GM12878 (cell line): ENCODE results near the gene CELSR1.

Experiments used
- CTCF ChIP-seq, 3 experiments: IDR thresholded peaks in 2 of 3; conservative IDR thresholded peaks in 1 of 3; 2 replicates each; pipeline ENCODE4 v1.5.1; 2011; ENCODE audit warnings: low read depth in 3 of 3, low read length in 3 of 3, mild to moderate bottlenecking in 3 of 3, control low read depth in 2 of 3, moderate library complexity in 2 of 3, inconsistent platforms in 1 of 3, mixed read lengths in 1 of 3; ENCODE audit not compliant: control insufficient read depth in 2 of 3, insufficient read depth in 1 of 3; ENCODE audit errors: extremely low read depth in 1 of 3
- ETV6 ChIP-seq, 2 experiments: fragments of 450-650 bp in 1 of 2; IDR thresholded peaks in 1 of 2; conservative IDR thresholded peaks in 1 of 2; 2 replicates each; pipeline ENCODE4 v1.6.1; 2014; ENCODE audit warnings: antibody characterized with exemption in 1 of 2, borderline replicate concordance in 1 of 2, low read depth in 1 of 2, mild to moderate bottlenecking in 1 of 2, moderate library complexity in 1 of 2
- EZH2 ChIP-seq: IDR thresholded peaks from 2 replicates; pipeline ENCODE4 v1.6.1; 2012; ENCODE audit warnings: low read depth, mild to moderate bottlenecking, control low read depth, inconsistent platforms, low read length, borderline replicate concordance; ENCODE audit not compliant: control insufficient read depth
- SP1 ChIP-seq: IDR thresholded peaks from one replicate; pipeline ENCODE4 v1.6.1; 2011; ENCODE audit warnings: low read depth, low read length
- STAT3 ChIP-seq: IDR thresholded peaks from 2 replicates; pipeline ENCODE4 v1.6.1; 2011; ENCODE audit warnings: low read depth, low read length, improper control_type of control experiment

DNA sequence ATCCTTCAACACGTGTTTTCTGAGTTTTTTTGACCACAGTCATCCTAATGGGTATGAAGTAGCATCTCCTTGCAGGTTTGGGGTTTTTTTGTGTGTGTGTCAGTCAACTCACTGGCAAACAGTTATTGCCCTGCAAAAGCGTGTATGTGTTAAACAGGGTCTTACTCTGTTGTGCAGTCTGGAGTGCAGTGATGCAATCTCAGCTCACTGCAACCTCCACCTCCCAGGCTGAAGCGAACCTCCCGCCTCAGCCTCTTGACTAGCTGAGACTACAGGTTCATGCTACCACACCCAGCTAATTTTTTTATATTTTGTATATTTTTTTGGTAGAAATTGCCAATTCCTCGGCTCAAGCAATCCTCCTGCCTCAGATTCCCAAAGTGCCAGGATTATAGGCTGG lies 15.4 kb downstream of the CELSR1 start:
- TF ChIP-seq STAT3 (no peak), CTCF (IDR thresholded peaks at IDR 0.05 in 2 of 3, conservative IDR thresholded peaks at IDR 0.05 in 1 of 3; ENCODE audit: control insufficient read depth in 2 of 3, extremely low read depth in 1 of 3, insufficient read depth in 1 of 3, low read depth in 3 of 3, low read length in 3 of 3) (no peak), ETV6 (conservative IDR thresholded peaks at IDR 0.05 in 1 of 2, IDR thresholded peaks at IDR 0.05 in 1 of 2; ENCODE audit: borderline replicate concordance in 1 of 2, low read depth in 1 of 2) (no peak), SP1 (no peak), EZH2 (no peak)
